HEK293T (cell line): ENCODE results near the gene PFN3.

Source experiments
- CTCF ChIA-PET: fragments of 350-600 bp; formaldehyde crosslinking; extraction: SDS; loops from one replicate; lab custom pipeline; 2021; ENCODE audit warnings: antibody characterized with exemption, inconsistent platforms; lab: Yijun Ruan, JAX
- POLR2A ChIA-PET: fragments of 350-600 bp; formaldehyde crosslinking; extraction: SDS; loops from one replicate; lab custom pipeline; 2020; ENCODE audit warnings: antibody characterized with exemption, inconsistent platforms; lab: Yijun Ruan, JAX
- DNase-seq: peaks from one replicate; pipeline ENCODE4 v3.0.0; 2012; ENCODE audit warnings: mixed read lengths; ENCODE audit errors: extremely low spot score
- ARNT ChIP-seq: fragments of 450-650 bp; IDR thresholded peaks from 2 replicates; pipeline ENCODE4 v1.6.1; 2017; ENCODE audit warnings: mild to moderate bottlenecking
- BHLHE40 ChIP-seq: fragments of 450-650 bp; IDR thresholded peaks from 2 replicates; pipeline ENCODE4 v1.6.1; 2016; ENCODE audit warnings: mild to moderate bottlenecking, moderate library complexity, borderline replicate concordance
- CTBP1 ChIP-seq: fragments of 450-650 bp; IDR thresholded peaks from 2 replicates; pipeline ENCODE4 v1.6.1; 2016; ENCODE audit warnings: borderline replicate concordance
- ELF4 ChIP-seq: fragments of 450-650 bp; IDR thresholded peaks from 2 replicates; pipeline ENCODE4 v1.6.1; 2017; ENCODE audit warnings: antibody characterized with exemption
- FOXA1 ChIP-seq: fragments of 450-650 bp; IDR thresholded peaks from 2 replicates; pipeline ENCODE4 v1.6.1; 2016; ENCODE audit warnings: mild to moderate bottlenecking
- FOXK2 ChIP-seq: fragments of 450-650 bp; IDR thresholded peaks from 2 replicates; pipeline ENCODE4 v1.6.1; 2016; ENCODE audit warnings: mild to moderate bottlenecking
- FOXM1 ChIP-seq: fragments of 450-650 bp; IDR thresholded peaks from 2 replicates; pipeline ENCODE4 v1.6.1; 2017; ENCODE audit warnings: mild to moderate bottlenecking, borderline replicate concordance
- HDGF ChIP-seq: fragments of 450-650 bp; IDR thresholded peaks from 2 replicates; pipeline ENCODE4 v1.6.1; 2017; ENCODE audit warnings: antibody characterized with exemption, borderline replicate concordance
- L3MBTL2 ChIP-seq: fragments of 450-650 bp; conservative IDR thresholded peaks from 2 replicates; pipeline ENCODE4 v1.6.1; 2016; ENCODE audit warnings: mild to moderate bottlenecking
- LEF1 ChIP-seq: fragments of 450-650 bp; IDR thresholded peaks from 2 replicates; pipeline ENCODE4 v1.6.1; 2017; ENCODE audit warnings: mild to moderate bottlenecking, borderline replicate concordance
- NFRKB ChIP-seq: fragments of 450-650 bp; IDR thresholded peaks from 2 replicates; pipeline ENCODE4 v1.6.1; 2016; ENCODE audit warnings: mild to moderate bottlenecking, moderate library complexity
- SP1 ChIP-seq: fragments of 450-650 bp; IDR thresholded peaks from 2 replicates; pipeline ENCODE4 v1.6.1; 2017
- SUZ12 ChIP-seq: fragments of 450-650 bp; IDR thresholded peaks from 2 replicates; pipeline ENCODE4 v1.6.1; 2016; ENCODE audit warnings: mild to moderate bottlenecking
- TARDBP ChIP-seq: fragments of 450-650 bp; IDR thresholded peaks from 2 replicates; pipeline ENCODE4 v1.6.1; 2016
- ZNF384 ChIP-seq: fragments of 450-650 bp; IDR thresholded peaks from 2 replicates; pipeline ENCODE4 v1.6.1; 2016
- TF ChIP-seq, protein P1 (sequence below): fragments of 450-650 bp; IDR thresholded peaks from 2 replicates; pipeline ENCODE4 v1.6.1; 2016

PFN3 gene

DNA sequence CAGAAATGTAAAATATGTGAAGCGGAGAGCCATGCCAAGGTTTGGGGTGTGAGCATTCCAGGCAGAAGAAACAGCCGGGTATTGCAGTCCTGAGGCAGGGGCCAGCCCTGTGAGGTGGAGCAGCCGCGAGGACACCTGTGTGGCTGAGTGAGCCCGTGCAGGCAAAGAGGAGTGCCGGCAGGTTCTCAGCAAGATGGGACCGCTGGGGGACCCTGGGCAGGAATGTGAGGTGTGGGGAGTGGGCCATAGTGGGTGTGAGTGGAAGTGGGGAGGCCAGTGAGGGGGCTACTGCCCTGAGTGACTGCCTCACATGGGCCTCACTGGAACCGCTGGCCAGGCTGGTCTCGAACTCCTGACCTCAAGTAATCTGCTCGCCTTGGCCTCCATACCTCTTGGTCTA, 38.0 kb upstream of the PFN3 start:
- no peak for TF ChIP-seq FOXM1
- no peak for TF ChIP-seq FOXK2
- TF ChIP-seq TARDBP, result no peak
- no peak for TF ChIP-seq SUZ12
- TF ChIP-seq BHLHE40, result no peak
- no peak for TF ChIP-seq HDGF
- TF ChIP-seq ELF4, result no peak
- CTCF ChIA-PET, result no interaction called here

GRCh38 chr5:177437623-177438022, 37.2 kb upstream of the PFN3 start:
- DNase-seq, result no peak
- POLR2A ChIA-PET, result interaction anchor here (1.0 to 4.3 kb wide), 4 partner anchors 7 to 85 kb away, joined by 3 to 34 read pairs (median 6); partner anchors contain the start of gene GRK6
- CTCF ChIA-PET, result interaction anchor here (1.3 to 1.4 kb wide), 2 partner anchors 10 to 33 kb away, joined by 4 to 6 read pairs; no protein-coding TSS in a partner anchor
- no peak for TF ChIP-seq CTBP1
- TF ChIP-seq HDGF, result no peak
- no peak for TF ChIP-seq L3MBTL2
- TF ChIP-seq SUZ12, result no peak
- no peak for TF ChIP-seq ZNF384
- no peak for TF ChIP-seq NFRKB
- no peak for TF ChIP-seq FOXM1
- TF ChIP-seq FOXK2, result no peak
- TF ChIP-seq ELF4, result no peak
- no peak for TF ChIP-seq TARDBP
- no peak for TF ChIP-seq BHLHE40

More for the DNA sequence above, 38.0 kb upstream of the PFN3 start:
- POLR2A ChIA-PET, result interaction anchor here (4.3 kb wide), 1 partner anchor 12 kb away, joined by 34 read pairs; the partner anchor contains the start of gene GRK6
- no peak for DNase-seq

GRCh38 chr5:177435847-177436536, 35.5 kb upstream of the PFN3 start:
- ChIA-PET POLR2A (interaction anchor here (2.0 to 4.3 kb wide), 2 partner anchors 9 kb away, joined by 8 to 34 read pairs; partner anchors contain the start of gene GRK6), CTCF (interaction anchor here (1.4 kb wide), 1 partner anchor 32 kb away, joined by 6 read pairs; no protein-coding TSS in a partner anchor)
- no peak for DNase-seq
- no peak for TF ChIP-seq FOXK2
- TF ChIP-seq LEF1, result no peak
- no peak for TF ChIP-seq BHLHE40
- TF ChIP-seq ARNT, result no peak
- no peak for TF ChIP-seq NFRKB
- TF ChIP-seq, protein P1, sequence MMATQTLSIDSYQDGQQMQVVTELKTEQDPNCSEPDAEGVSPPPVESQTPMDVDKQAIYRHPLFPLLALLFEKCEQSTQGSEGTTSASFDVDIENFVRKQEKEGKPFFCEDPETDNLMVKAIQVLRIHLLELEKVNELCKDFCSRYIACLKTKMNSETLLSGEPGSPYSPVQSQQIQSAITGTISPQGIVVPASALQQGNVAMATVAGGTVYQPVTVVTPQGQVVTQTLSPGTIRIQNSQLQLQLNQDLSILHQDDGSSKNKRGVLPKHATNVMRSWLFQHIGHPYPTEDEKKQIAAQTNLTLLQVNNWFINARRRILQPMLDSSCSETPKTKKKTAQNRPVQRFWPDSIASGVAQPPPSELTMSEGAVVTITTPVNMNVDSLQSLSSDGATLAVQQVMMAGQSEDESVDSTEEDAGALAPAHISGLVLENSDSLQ, result no peak
- TF ChIP-seq ELF4, result no peak
- TF ChIP-seq ZNF384, result no peak
- no peak for TF ChIP-seq SUZ12
- TF ChIP-seq FOXA1, result no peak
- TF ChIP-seq TARDBP, result no peak
- no peak for TF ChIP-seq CTBP1
- TF ChIP-seq HDGF, result no peak
- TF ChIP-seq L3MBTL2, result no peak

DNA sequence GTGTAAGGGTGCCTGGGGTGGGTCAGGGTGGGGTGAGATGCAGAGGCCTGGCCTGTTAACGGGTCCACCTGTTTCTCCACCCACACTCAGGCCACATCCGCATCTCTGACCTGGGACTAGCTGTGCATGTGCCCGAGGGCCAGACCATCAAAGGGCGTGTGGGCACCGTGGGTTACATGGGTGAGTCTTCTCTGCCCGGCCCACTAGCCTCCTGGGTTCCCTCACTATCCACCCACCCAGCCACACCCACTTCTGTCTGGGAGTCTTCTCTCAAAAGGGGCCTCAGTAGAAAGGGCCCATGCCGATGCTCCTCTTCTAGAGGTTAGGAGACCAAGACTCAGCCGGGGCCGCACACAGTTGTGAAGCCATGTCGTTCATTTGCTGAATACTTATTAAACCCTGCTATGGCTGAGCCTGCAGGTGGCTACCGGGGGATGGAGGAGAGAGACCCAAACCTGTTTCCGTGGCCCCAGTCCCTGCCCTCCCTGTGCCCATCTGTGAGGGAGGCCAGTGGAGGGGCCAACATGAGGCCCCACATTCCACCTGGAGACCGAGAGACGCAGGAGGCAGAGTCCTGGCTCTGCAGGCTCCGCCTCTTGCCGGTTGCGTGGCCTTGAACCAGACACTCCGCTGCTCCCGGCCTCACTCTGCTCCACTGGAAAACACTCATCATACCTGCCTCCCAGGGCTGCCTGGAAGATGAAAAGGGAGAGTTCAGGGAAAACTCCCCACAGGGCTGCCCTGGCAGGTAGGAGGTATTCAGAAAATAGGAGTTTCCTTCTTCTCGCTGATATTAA, 34.7 kb upstream of the PFN3 start:
- DNase-seq, result no peak
- POLR2A ChIA-PET, result interaction anchor here (4.3 kb wide), 1 partner anchor 8 kb away, joined by 34 read pairs; the partner anchor contains the start of gene GRK6
- TF ChIP-seq L3MBTL2 (no peak), SUZ12 (no peak), BHLHE40 (no peak), FOXM1 (no peak), ARNT (no peak), FOXA1 (no peak), CTBP1 (no peak), HDGF (no peak), ELF4 (no peak), TARDBP (no peak), NFRKB (no peak), FOXK2 (no peak), ZNF384 (no peak), LEF1 (no peak), SP1 (no peak)
- TF ChIP-seq, protein P1, result no peak
- CTCF ChIA-PET, result interaction anchor here (0.6 kb wide), 1 partner anchor 10 kb away, joined by 7 read pairs; no protein-coding TSS in a partner anchor

DNA sequence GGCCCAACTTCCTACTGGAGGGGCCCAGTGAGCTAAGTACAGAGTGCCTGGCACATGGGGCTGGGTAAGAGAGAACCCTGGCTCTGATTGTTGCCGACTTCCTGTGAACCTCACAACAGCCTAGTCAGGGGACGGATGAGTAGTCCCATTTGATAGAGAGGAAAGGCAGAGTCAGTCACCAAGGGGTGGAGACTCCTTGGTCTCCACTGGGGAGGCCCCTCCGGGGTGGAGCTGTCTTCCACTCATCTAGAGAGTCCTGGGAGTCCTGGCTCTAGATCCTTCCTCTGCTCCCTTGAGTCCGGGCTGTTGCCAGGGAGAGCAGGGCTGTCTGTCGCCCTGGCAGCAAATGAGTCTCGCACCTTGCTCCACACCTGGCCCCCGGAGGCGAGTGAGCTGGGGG, 34.0 kb upstream of the PFN3 start:
- DNase-seq, result no peak
- TF ChIP-seq ZNF384 (no peak), HDGF (no peak), LEF1 (no peak), SUZ12 (no peak), ELF4 (no peak), L3MBTL2 (no peak), BHLHE40 (no peak), ARNT (no peak), SP1 (no peak), FOXA1 (no peak), CTBP1 (no peak), FOXM1 (no peak), NFRKB (no peak), TARDBP (no peak), FOXK2 (no peak)
- TF ChIP-seq, protein P1, result no peak
- ChIA-PET POLR2A (no interaction called here), CTCF (interaction anchor here (0.6 kb wide), 1 partner anchor 11 kb away, joined by 7 read pairs; no protein-coding TSS in a partner anchor)
